ENCODE data around the gene ACTR10.

Gene ACTR10

DNA sequence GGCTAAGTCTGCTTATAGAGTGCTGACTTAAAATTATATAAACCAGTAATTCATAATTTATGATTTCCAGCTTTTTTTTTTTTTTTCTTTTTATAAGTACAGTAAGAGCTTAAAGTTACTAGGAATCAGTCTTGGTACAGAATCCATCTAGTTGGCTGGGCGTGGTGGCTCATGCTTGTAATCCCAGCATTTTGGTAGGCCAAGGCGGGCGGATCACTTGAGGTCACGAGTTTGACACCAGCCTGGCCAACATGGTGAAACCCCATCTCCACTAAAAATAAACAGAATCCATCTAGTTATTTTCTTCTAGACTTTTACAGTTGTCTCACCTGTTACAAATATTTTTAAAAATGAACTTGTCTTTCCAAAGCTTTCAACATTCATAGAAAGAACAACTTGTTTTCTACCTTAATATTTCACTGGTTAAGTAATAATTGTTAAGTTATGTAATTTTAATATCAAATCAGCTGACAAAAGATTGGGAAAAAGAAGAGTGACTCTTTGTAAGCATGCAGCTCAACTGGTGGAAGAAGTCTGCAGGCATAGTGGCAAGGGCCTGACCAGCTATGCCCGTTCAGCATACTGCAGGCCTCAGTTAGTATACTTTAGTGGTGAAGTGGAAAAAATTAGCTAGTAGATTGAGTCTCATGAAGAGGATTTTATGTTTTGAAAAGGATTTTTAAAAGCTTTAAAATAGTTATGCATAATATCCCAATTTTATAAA lies 27.3 kb downstream of the ACTR10 start:
- Histone ChIP-seq H3K27me3 (ENCODE audit: insufficient read depth, low read depth) (no peaks in the 10 kb centered on the region), H3K4me3 (IDR thresholded peaks at IDR 0.05; ENCODE audit: insufficient read depth, low read depth, low read length) (no peak overlapping the region), H3K9ac (no peak overlapping the region), H3K27ac (no peak overlapping the region), H3K4me1 (ENCODE audit: low read depth, poor library complexity, severe bottlenecking) (no peaks in the 10 kb centered on the region), H2AFZ (ENCODE audit: low read depth) (no peak overlapping the region), H4K20me1 (ENCODE audit: insufficient read depth) (no peaks in the 10 kb centered on the region), H3K4me2 (no peak overlapping the region), H3K79me2 (ENCODE audit: insufficient read depth, low read depth) (no peaks in the 10 kb centered on the region), H3K36me3 (ENCODE audit: insufficient read depth) (no peaks in the 10 kb centered on the region)
- TF ChIP-seq, protein P1, sequence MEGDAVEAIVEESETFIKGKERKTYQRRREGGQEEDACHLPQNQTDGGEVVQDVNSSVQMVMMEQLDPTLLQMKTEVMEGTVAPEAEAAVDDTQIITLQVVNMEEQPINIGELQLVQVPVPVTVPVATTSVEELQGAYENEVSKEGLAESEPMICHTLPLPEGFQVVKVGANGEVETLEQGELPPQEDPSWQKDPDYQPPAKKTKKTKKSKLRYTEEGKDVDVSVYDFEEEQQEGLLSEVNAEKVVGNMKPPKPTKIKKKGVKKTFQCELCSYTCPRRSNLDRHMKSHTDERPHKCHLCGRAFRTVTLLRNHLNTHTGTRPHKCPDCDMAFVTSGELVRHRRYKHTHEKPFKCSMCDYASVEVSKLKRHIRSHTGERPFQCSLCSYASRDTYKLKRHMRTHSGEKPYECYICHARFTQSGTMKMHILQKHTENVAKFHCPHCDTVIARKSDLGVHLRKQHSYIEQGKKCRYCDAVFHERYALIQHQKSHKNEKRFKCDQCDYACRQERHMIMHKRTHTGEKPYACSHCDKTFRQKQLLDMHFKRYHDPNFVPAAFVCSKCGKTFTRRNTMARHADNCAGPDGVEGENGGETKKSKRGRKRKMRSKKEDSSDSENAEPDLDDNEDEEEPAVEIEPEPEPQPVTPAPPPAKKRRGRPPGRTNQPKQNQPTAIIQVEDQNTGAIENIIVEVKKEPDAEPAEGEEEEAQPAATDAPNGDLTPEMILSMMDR (conservative IDR thresholded peaks at IDR 0.05; ENCODE audit: low read depth, low read length), result no peak

DNA sequence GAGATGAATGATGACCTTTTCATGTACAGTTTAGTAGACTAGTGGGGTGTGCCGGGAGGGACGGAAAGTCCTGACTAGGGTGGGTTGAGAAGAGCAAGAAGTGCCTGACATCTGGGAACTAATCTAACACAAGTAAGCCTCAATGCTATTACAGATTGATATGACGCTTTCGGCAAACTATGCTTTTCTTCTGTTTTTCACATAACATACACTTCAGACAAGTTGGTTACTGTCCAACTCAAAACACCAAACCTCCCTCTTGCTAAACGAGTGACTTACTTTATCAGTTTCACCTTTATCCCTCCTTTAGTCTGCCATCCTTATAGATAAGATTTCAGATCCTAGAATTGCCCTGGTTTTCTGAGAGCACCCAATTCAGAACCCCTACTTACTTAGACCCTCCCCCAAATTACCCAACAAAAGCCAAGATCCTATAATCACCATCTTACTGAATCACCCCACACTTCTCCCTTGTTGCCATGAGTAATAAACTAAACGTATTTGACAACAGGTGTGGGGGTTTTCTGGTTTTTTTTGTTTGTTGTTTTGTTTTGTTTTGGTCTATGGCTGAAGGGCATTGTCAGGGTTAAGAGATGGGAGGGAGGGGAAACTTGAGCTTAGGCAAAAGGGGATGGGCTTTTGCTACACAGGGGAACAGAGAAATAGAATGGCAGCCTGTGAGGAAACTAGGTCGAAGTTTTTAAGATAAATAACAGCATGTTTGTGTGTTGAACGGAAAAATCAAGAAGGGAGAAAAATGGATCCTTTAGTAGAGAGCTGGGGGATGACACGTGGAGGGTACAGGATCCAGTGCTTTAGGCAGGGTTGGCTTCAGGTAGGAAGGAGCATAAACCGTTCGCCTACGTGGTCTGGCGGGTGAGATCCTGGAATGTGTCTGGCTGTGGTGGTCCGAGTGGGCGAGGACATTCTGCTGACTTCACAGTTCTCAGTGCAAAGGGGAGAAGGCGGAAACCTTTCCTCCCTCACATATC lies 38.6 kb downstream of the ACTR10 start:
- Histone ChIP-seq H3K27ac (no peak overlapping the region), H2AFZ (ENCODE audit: low read depth) (no peak overlapping the region), H3K79me2 (ENCODE audit: insufficient read depth, low read depth) (no peaks in the 10 kb centered on the region), H3K27me3 (ENCODE audit: insufficient read depth, low read depth) (no peaks in the 10 kb centered on the region), H3K4me2 (no peak overlapping the region), H3K4me1 (ENCODE audit: low read depth, poor library complexity, severe bottlenecking) (peaks cover 8% of the 10 kb centered on the region), H4K20me1 (ENCODE audit: insufficient read depth) (no peaks in the 10 kb centered on the region), H3K36me3 (ENCODE audit: insufficient read depth) (no peaks in the 10 kb centered on the region), H3K4me3 (IDR thresholded peaks at IDR 0.05; ENCODE audit: insufficient read depth, low read depth, low read length) (no peak overlapping the region), H3K9ac (no peak overlapping the region)
- TF ChIP-seq, protein P1 (conservative IDR thresholded peaks at IDR 0.05; ENCODE audit: low read depth, low read length), result no peak

DNA sequence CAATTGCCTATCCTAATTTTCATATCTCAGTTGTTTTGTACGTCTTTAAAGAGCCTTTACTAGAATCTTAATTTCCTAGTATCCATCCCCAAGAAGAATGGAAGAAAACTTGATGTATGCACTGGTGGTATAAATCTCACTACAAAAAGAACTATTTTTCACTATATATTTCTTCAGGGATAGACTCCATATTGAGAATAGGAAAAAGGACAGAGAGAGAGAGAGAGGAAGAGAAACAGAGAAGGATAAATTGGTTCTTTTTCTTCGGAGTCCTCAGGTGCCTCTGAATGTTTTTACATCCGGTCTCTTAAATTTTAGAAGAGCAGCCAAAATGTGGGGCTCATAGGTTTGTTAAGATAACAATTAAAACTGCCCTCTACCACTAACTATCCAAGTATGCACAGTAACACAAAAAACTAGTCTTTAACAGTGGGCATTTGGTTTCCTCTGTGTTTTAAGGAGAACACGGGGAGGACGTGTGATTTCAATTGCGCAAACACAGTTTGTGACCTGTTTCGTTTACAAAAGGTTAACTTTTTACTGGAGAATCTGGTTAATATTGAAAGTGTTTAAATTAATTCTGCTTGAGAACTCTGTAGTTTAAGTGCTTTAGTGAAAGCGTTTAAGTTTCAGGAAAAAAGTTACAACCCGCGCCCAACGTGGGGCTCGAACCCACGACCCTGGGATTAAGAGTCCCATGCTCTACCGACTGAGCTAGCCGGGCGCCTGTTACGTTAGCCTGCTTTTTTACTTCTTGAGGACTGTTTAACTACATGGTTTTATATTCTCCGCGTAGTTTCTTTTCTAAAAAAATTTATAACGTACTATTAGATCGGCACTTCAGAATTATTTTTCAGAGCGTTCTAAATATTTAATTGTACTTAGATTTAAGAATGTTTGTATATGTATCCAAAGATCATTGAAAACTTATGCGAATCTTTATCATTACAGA lies 39.6 kb downstream of the ACTR10 start:
- Histone ChIP-seq H3K9ac (no peak overlapping the region), H3K36me3 (ENCODE audit: insufficient read depth) (no peaks in the 10 kb centered on the region), H3K4me1 (ENCODE audit: low read depth, poor library complexity, severe bottlenecking) (peaks cover 8% of the 10 kb centered on the region), H3K4me2 (peak overlapping the region; percentile 70), H3K27me3 (ENCODE audit: insufficient read depth, low read depth) (no peaks in the 10 kb centered on the region), H3K79me2 (ENCODE audit: insufficient read depth, low read depth) (no peaks in the 10 kb centered on the region), H2AFZ (ENCODE audit: low read depth) (peak overlapping the region; percentile 78; the same call in 1 of the 2 replicates), H3K4me3 (IDR thresholded peaks at IDR 0.05; ENCODE audit: insufficient read depth, low read depth, low read length) (no peak overlapping the region), H3K27ac (no peak overlapping the region), H4K20me1 (ENCODE audit: insufficient read depth) (no peaks in the 10 kb centered on the region)
- TF ChIP-seq, protein P1 (conservative IDR thresholded peaks at IDR 0.05; ENCODE audit: low read depth, low read length), result no peak
